ENCODE measurements around the gene AFM. TPM values are rescaled to one million over a fixed set of nuclear protein-coding genes. Genes with fewer than 3 reads are reported as not detected.

Gene AFM
- total and polyA plus RNA-seq, 2 donors (not counting 3 experiments of a cell fraction or from before 2014, with no cell fraction given), result not detected

DNA sequence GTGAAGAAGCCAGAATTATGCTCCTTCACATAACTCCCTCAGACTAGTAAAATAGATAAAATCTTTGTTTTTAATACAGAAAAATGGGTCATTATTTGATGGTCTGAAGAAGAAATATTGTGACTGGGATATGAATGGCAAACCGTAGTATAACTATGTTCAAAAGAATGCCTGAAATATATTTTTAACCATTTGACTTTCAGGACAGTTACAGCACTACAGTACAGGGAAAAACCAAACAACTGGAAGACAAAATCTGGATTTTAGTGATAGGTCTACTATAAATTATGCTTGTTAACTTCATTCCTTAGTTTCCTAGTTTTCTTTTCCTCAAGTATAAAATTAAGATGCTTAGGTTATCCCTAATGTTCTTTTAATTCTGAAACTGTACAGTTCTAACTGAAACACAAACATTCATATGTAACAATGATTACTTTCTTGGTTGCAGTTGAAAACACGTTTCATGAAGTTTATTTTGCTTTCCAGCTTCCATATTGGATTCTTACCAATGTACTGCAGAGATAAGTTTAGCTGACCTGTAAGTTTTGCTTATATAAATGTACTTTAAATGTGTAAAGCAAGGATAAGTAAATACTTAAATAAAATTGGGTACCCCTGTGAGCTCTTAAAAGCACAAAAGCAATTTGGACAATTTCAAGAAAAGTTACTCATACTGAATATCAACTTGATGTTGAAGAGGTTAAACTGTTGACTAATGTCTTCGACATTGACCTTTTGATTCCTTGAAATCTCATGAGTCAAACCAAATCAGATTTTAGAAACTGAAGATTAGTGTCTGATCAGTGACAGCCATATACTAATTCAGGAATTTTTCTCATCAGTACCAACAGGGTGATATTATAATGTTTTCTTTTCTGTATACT lies 44.6 kb upstream of the AFM start:
- Histone ChIP-seq H3K4me3 (replicated peaks in 1 of 3; ENCODE audit: insufficient read depth in 1 of 3, low read depth in 1 of 3, low read length in 3 of 3) (no peak overlapping the region), H3K79me2 (ENCODE audit: control insufficient read depth, insufficient read depth, low read length) (no peaks in the 10 kb centered on the region), H3K9me3 (replicated peaks; ENCODE audit: control insufficient read depth, insufficient read depth, low read length) (no peaks in the 10 kb centered on the region), H3K36me3 (ENCODE audit: control insufficient read depth in 2 of 2, extremely low read depth in 1 of 2, insufficient read depth in 2 of 2, low read length in 2 of 2) (no peaks in the 10 kb centered on the region), H3K4me1 (ENCODE audit: control insufficient read depth, extremely low read depth, insufficient read depth, low read length) (no peaks in the 10 kb centered on the region), H3K9ac (replicated peaks; ENCODE audit: extremely low read depth, insufficient read depth, low read length) (no peak overlapping the region), H4K20me1 (replicated peaks; ENCODE audit: control insufficient read depth, extremely low read depth, insufficient read depth, low read length) (no peaks in the 10 kb centered on the region), H2AFZ (ENCODE audit: low read depth, low read length) (no peak overlapping the region), H3K4me2 (ENCODE audit: insufficient read depth, low read length) (no peak overlapping the region), H3K27ac (ENCODE audit: insufficient read depth, low read depth, low read length) (no peak overlapping the region), H3K9me1 (replicated peaks; ENCODE audit: control insufficient read depth, extremely low read depth, insufficient read depth, low read length) (no peaks in the 10 kb centered on the region), H3K27me3 (ENCODE audit: control insufficient read depth in 2 of 2, insufficient read depth in 2 of 2, low read length in 2 of 2) (peaks cover 4 to 18% of the 10 kb centered on the region in 2 experiments)
- ChIA-PET POLR2A (no interaction called here), CTCF (interaction anchor here (0.6 kb wide), 1 partner anchor 9 kb away, joined by 3 read pairs; no protein-coding TSS in a partner anchor)
- dilution Hi-C loops (cut with MboI; ENCODE audit: extremely low pct_ligation_motif_present, low sequenced_read_pairs) (no loop called here), intact Hi-C loops (cut with micrococcal nuclease) (no loop called here)
- TF ChIP-seq POLR2A (IDR thresholded peaks at IDR 0.05; ENCODE audit: low read depth, low read length), result no peak
- no peak for TF ChIP-seq FOS (IDR thresholded peaks at IDR 0.05; ENCODE audit: borderline replicate concordance, insufficient read depth, low read length)
- TF ChIP-seq JUN (IDR thresholded peaks at IDR 0.05; ENCODE audit: borderline replicate concordance, insufficient read depth, insufficient read length, low read depth), result no peak
- no peak for TF ChIP-seq GATA2 (IDR thresholded peaks at IDR 0.05; ENCODE audit: insufficient read depth, insufficient read length, low read depth, low read length)
- TF ChIP-seq, protein P1, sequence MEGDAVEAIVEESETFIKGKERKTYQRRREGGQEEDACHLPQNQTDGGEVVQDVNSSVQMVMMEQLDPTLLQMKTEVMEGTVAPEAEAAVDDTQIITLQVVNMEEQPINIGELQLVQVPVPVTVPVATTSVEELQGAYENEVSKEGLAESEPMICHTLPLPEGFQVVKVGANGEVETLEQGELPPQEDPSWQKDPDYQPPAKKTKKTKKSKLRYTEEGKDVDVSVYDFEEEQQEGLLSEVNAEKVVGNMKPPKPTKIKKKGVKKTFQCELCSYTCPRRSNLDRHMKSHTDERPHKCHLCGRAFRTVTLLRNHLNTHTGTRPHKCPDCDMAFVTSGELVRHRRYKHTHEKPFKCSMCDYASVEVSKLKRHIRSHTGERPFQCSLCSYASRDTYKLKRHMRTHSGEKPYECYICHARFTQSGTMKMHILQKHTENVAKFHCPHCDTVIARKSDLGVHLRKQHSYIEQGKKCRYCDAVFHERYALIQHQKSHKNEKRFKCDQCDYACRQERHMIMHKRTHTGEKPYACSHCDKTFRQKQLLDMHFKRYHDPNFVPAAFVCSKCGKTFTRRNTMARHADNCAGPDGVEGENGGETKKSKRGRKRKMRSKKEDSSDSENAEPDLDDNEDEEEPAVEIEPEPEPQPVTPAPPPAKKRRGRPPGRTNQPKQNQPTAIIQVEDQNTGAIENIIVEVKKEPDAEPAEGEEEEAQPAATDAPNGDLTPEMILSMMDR (IDR thresholded peaks at IDR 0.05; ENCODE audit: extremely low read depth in 1 of 2, insufficient read depth in 1 of 2, low read depth in 1 of 2, low read length in 2 of 2), result no peak
- no peak for TF ChIP-seq MYC (IDR thresholded peaks at IDR 0.05; ENCODE audit: low read depth, low read length)
- no peak for TF ChIP-seq EZH2 (IDR thresholded peaks at IDR 0.05; ENCODE audit: borderline replicate concordance, low read depth, low read length, severe bottlenecking)
- no peak for TF ChIP-seq POLR2AphosphoS5 (IDR thresholded peaks at IDR 0.05; ENCODE audit: insufficient read depth, low read depth, low read length)
- TF ChIP-seq, protein P2, sequence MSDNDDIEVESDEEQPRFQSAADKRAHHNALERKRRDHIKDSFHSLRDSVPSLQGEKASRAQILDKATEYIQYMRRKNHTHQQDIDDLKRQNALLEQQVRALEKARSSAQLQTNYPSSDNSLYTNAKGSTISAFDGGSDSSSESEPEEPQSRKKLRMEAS (IDR thresholded peaks at IDR 0.05; ENCODE audit: insufficient read depth, insufficient read length), result no peak
- no peak for DNase-seq (ENCODE audit: low read depth, low spot score)
- no peak for FAIRE-seq
- no TSS peak for BruUV-seq (replicated peaks)

Measured in endothelial cell of umbilical vein (primary cell).